HG02852 (cell line): Measurements from ENCODE around the gene DTWD2.

Experiments
- ATAC-seq: cut with Tn5 transposase; IDR thresholded peaks from one replicate; pipeline ENCODE4 v1.9.1; 2021; ENCODE audit warnings: mild to moderate bottlenecking, moderate library complexity; ENCODE audit not compliant: unreplicated experiment

The DTWD2 gene

DNA sequence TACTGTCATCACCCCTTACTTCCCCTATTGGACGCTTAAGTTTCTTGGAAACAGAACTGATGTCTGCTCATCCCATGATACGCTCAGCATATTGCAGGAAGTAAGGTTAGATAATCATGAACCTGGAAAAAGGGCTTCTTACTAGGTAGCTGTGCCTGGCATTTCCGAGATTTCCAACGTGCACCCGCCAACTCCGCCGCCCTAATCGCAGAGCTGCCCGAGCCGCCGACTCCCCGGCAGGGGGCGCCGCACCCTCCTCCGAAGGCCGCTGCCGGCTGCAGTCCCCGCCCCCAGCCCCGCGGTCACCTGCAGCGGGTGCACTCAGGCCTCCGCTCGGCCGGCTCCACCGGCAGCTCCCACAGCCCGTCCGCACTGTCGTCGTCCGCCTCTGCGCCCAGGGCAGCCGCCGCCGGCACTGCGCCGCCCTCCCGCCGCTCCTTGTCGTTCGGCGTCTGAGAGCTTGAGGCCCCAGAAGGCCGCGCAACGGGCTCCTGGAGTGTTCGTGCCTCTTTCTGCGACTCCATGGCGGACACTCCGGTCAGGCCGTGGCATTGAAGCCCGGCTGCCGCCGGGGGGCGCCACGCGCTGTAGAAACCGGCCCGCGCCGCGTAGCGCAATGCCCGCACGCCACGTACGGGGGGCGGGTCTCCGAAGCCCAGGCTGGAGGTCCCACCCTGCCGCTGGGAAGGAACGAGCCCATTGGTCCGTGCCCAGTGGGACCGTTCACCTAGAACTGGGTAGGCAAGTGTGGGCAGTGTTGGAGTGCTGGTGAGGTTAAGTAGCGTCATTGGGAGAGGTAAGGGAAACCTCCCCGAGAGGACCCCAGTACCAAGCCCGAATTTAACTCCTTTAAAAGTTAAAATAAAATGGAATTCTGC lies at the start of gene DTWD2:
Gene DTWD2, minus strand, starts transcription at position 560 of the 878 bp plus-strand sequence. Its CDS starts 36 bp downstream, at position 524.
- ATAC-seq = peak; percentile 91

DNA sequence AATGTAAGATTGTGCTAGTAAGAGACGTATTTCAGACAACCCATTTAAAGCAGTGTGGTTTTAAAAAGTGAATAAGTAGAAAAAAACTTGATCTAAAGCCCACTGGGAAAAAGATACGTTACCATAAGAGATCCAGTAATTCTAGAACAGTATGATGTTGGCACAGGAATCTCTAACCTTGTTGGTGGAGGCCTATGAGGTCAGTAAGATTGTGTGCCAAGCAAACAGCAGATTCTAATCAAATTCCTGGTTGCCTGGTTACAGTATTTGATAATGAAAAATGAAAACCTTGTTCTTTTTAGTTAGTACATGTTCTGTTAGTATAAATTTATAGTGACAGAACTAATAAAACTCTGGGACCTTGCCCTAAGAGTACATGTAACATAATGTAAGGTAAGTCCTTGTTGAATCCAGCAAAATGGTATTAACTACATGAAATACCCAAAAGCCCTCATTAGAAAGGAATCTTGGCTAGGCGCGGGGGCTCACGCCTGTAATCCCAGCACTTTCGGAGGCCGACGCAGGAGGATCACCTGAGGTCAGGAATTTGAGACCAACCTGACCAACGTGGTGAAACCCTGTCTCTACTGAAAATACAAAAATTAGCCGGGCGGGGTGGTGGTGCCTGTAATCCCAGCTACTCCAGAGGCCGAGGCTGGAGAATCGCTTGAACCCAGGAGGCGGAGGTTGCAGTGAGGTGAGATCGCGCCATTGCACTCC lies 49.3 kb upstream of the DTWD2 start:
- ATAC-seq = no peak

GRCh38 chr5:119036101-119036762 lies 47.9 kb upstream of the DTWD2 start:
- no peak for ATAC-seq

GRCh38 chr5:119033135-119033534 lies 44.8 kb upstream of the DTWD2 start:
- ATAC-seq = no peak

- no peak for ATAC-seq
These were observed 44.3 kb upstream of the DTWD2 start for GRCh38 chr5:119032656-119033055.

DNA sequence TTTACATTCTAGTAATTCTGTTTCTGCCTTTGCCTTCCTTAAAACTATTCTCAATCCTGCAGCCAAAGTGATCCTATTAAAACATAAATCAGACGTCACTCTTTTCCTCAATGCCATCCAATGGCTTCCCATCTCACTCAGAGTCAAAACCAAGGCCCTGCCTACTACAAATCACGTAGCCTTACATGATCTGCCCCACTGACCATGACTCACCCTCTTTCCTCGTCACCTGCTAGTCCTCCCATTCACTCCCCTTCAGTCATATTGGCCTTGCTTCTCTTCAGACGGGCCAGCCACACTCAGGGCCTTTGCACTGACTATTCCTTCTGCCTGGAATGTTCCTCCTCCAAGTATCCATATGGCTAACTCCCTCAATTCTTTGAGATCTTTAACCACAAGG lies 43.6 kb upstream of the DTWD2 start:
- ATAC-seq = peak; percentile 36

DNA sequence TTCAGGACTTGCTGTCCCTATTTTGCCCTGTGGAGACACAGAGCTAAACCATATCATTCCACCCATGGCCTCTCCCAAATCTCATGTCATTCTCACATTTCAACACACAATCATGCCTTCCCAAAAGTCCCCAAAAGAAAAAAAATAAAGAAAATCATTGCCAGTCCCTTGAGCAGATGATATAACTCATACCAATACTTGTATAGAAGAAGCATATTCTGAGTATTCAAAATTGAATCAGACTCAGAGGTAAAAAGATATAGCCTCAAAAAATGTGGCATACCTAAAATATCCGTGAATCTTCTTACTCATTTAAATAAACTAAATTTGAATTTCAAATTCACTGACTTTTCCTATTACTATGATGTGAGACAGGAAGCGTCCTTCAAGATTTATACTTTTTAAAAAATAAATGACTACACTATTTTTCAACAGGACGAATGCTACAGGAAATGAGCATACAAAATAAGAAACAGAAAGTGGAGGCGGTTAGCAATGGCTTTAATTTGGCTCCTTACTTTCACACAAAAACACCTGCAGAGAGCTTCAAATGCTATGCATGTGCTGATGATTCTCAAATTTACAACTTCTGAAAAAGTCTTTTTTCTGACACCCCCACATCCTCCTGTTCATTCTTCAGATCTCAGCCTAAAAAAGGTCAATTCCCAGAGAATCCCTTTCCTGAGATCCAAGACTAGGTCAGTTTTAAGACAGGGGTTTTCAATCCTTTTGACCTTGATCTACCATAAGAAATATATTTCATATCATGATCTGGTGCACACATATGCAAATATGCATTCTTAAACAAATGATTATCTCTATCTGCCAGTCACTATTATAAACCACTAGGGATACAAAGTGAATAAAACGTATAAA lies 42.9 kb upstream of the DTWD2 start:
- peak; percentile 76 for ATAC-seq

DNA sequence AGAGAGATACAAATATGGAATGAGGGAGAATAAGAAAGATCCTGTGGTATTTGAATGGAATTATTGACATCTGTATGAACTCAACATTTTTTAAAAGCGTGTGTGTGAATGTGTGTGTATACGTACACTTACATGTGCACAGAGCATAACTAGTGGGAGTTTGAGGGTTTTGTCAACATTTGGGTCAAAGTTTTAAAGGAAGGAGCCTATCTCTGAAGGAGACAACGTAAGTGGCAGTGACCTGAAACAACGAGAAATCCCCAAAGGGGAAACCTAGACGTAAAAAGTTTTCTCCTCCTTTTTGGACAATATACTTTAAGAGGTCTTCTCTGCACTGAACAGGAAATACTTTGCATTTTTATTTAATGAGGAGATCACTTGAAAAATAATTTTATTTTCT lies 40.2 kb upstream of the DTWD2 start:
- ATAC-seq = no peak

DNA sequence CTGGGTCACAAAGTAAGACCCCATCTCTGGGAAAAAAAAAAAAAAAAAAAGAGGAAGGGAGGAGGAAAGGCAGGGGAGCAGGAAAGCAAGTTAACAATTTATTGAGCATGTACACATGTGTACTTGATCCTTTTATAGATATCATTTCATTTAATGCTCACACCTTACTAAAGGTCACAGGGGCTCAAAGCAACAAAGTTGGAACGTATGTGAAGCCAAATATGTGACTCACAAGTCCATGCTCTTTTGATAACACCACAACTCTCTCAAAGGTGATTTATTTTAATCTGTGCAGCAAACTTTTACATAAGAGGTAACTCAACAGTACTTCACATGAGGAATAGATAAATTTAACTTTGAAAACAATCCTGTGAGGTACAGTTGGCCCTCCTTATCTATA lies 34.4 kb upstream of the DTWD2 start:
- no peak for ATAC-seq

DNA sequence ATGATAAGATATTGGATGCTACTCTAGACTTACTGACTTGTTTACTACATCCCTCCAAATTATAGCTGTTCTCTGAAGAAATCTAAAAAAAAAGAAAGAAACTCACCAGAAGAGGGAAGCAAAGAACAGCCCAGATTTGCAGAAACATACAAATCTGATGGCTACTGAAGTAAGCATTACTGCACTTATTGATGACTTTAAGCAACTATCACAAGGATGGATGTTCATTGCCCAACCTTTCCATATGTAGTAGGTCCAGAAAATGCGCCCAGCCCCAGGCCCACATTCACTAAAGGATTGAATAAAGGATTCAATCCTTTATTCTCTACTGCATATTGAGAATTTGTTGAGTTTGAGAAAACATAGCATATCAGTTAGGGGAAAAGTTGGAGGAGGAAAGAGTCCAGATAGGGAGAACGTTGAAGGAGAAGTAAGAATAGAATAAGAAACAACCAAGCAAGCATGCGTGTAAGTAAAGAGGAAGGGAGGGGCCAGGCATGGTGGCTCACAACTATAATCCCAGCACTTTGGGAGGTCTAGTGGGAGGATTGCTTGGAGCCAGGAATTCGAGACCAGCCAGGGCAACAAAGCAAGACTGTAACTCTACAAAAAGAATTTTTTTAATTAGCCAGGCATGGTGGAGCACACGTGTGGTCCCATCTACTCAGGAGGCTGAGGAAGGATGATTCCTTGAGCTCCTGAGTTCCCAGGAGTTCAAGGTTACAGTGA lies 33.8 kb upstream of the DTWD2 start:
- peak; percentile 72 for ATAC-seq

GRCh38 chr5:119021149-119021732 lies 32.9 kb upstream of the DTWD2 start:
- no peak for ATAC-seq

- no peak for ATAC-seq
These were observed 31.6 kb upstream of the DTWD2 start for GRCh38 chr5:119019949-119020348.

DNA sequence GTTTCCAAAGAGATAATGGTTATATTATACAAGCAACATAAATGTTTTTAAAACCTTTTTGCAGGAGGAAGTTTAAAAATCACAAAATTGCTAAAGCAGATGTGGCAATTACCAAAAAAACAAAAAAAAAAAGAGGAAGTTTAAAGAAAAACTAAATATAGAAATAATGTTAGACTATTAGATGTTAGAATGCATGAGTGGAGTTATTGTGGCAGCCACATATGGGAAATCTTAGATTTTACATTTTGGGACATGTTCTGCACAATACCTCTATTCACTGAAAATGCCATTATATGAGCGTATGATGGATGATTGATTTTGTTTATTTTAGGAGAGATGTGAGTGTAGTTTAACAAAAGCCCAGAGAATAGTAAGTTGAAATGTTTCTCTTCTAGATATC lies 31.2 kb upstream of the DTWD2 start:
- no peak for ATAC-seq

DNA sequence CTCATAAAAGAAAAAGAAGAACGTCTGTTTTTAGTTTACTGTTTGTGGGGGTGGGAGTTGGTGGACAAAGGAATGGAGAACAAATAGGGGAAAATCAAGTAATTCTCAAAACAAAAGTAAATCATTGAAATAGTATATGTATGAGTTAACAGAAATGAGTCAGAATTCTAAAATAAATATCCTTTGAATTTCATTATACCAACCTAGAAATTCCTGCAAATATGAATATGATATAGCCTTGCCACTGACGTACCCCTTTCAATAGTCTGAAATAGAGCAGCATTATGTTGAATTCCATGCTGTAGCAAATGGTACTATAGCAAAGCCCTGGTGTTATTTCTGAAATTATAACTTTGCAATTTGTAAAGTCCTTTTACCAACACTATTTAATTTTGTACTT lies 29.6 kb upstream of the DTWD2 start:
- ATAC-seq = no peak

DNA sequence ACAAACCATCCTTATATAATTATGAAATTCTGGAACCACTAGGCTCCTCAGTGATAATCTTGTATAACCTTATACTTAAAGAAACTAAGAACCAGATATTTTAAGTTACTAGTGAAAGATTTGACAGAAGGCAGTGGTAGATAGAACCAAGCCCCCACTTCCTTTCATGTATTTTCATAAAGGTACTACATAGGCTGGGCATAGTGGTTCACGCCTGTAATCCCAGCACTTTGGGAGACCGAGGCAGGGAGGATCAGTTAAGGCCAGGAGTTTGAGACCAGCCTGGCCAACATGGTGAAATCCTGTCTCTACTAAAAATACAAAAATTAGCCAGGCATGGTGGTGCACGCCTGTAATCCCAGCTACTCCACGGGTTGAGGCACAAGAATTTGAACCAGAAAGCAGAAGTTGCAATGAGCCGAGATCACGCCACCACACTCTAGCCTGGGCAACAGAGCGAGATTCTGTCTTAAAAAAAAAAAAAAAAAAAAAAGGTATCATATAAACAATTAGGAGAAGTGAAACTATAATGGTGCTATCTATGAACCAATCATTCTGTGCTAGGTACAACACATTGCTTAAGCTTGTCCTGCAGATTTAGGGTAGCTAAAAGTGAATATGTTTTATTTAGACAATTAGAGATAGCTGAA lies 27.9 kb upstream of the DTWD2 start:
- ATAC-seq = peak; percentile 83

- ATAC-seq = no peak
These were observed 22.8 kb upstream of the DTWD2 start for GRCh38 chr5:119011186-119011585.

GRCh38 chr5:119010206-119010605 lies 21.9 kb upstream of the DTWD2 start:
- no peak for ATAC-seq

DNA sequence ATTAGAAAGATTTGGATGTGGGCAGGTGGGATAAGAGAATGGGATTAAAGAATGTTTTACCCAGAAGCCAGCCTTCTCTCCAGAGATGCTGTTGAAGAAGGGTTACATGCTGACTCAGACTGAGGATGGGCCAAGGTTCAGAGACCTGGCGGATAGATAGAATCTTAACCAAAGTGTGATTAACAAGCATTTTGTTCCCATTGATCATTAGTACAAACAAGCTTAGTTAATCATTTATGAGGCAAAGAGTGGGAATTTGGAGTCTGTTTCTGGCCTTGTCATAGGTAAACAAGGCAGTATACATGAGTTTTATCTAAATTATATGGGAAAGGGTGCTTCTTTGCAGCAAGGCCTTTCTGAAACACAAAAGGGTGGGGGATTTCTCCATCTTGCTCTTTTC lies 20.8 kb upstream of the DTWD2 start:
- ATAC-seq = no peak

GRCh38 chr5:118999696-119000095 lies 11.3 kb upstream of the DTWD2 start:
- no peak for ATAC-seq
